HCT116 (cell line): ENCODE measurements around the gene BCL6. TPM values are rescaled to one million over a fixed set of nuclear protein-coding genes. Genes with fewer than 3 reads are reported as not detected.

Experiments used
- ATAC-seq: fragments of 200-7000 bp; cut with Tn5 transposase; 2 replicates; pipeline ENCODE4 v1.9.1; 2020; ENCODE audit warnings: mild to moderate bottlenecking, moderate library complexity
- BruUV-seq: library from RNA; stranded (reverse); fragments of 400-500 nt; replicated peaks from 2 replicates; lab custom pipeline; 2021; lab: Mats Ljungman, UMichigan
- CTCF ChIA-PET: fragments of 300-600 bp; sonication (Branson Sonifier 250); formaldehyde crosslinking; loops from one replicate; lab custom pipeline; 2021; ENCODE audit warnings: antibody characterized with exemption; lab: Charles Lee
- POLR2A ChIA-PET: fragments of 300-600, 350-600 bp; sonication (Branson Sonifier 250); formaldehyde crosslinking; loops from one replicate; lab custom pipeline; 2021; ENCODE audit warnings: antibody characterized with exemption; lab: Charles Lee
- RAD21 ChIA-PET, 2 experiments: fragments of 300-600 bp; sonication (Branson Sonifier 250); formaldehyde crosslinking; loops; one replicate each; lab custom pipeline; 2023; ENCODE audit warnings: low total read pairs in 2 of 2; ENCODE audit not compliant: uncharacterized antibody in 2 of 2, unreplicated experiment in 2 of 2, low non-redundant PET in 1 of 2; lab: Charles Lee
- DNase-seq: peaks from one replicate; pipeline ENCODE4 v3.0.0-alpha.2; 2010; ENCODE audit warnings: low read depth, low spot score
- H2AFZ ChIP-seq: fragments of 200-600 bp; shearing (Covaris generic), sonication (generic); 2 replicates; pipeline ENCODE4 v1.6.1; 2017; ENCODE audit warnings: low read depth, mixed run types, mixed read lengths, antibody characterized with exemption, low read length; ENCODE audit not compliant: poor library complexity, severe bottlenecking
- H3K27ac ChIP-seq: 2 replicates; pipeline ENCODE4 v1.5.1; 2012; ENCODE audit warnings: low read depth, low read length
- H3K27me3 ChIP-seq: fragments of 200-600 bp; sonication (generic); 2 replicates; pipeline ENCODE4 v1.6.1; 2016; ENCODE audit warnings: mixed run types, low read length, mixed read lengths; ENCODE audit not compliant: insufficient read depth
- H3K36me3 ChIP-seq, 2 experiments: fragments of 200-500 bp in 1 of 2; fragments of 200-600 bp in 1 of 2; sonication (Bioruptor generic) in 1 of 2; sonication (generic) in 1 of 2; 2 replicates each; pipeline versions ENCODE4 v1.5.1 to v1.6.1; 2014 to 2016; ENCODE audit warnings: low read length in 2 of 2, inconsistent platforms in 1 of 2, mixed read lengths in 1 of 2, mixed run types in 1 of 2; ENCODE audit not compliant: insufficient read depth in 2 of 2, control insufficient read depth in 1 of 2
- H3K4me1 ChIP-seq, 2 experiments: fragments of 200-600 bp in 1 of 2; sonication (generic) in 1 of 2; 2 replicates each; pipeline versions ENCODE4 v1.5.1 to v1.6.1; 2012 to 2017; ENCODE audit warnings: low read length in 2 of 2, inconsistent platforms in 1 of 2, mild to moderate bottlenecking in 1 of 2, mixed read lengths in 1 of 2, mixed run types in 1 of 2, moderate library complexity in 1 of 2; ENCODE audit not compliant: insufficient read depth in 2 of 2, control insufficient read depth in 1 of 2
- H3K4me2 ChIP-seq: fragments of 200-600 bp; sonication (generic); 2 replicates; pipeline ENCODE4 v1.6.1; 2017; ENCODE audit warnings: mixed run types, low read length, mixed read lengths
- H3K4me3 ChIP-seq, 2 experiments: fragments of 200-600 bp in 1 of 2; sonication (generic) in 1 of 2; replicated peaks in 1 of 2; 2 replicates each; pipeline ENCODE4 v1.5.1; 2011 to 2016; ENCODE audit warnings: low read length in 2 of 2, control low read depth in 1 of 2, low read depth in 1 of 2, mild to moderate bottlenecking in 1 of 2, mixed read lengths in 1 of 2, mixed run types in 1 of 2
- H3K79me2 ChIP-seq: fragments of 200-600 bp; sonication (generic); 2 replicates; pipeline ENCODE4 v1.6.1; 2017; ENCODE audit warnings: mild to moderate bottlenecking, mixed run types, low read length, moderate library complexity, mixed read lengths; ENCODE audit not compliant: insufficient read depth
- H3K9ac ChIP-seq: fragments of 200-600 bp; sonication (generic); 2 replicates; pipeline ENCODE4 v1.6.1; 2016; ENCODE audit warnings: low read length, mixed read lengths
- H3K9me2 ChIP-seq: fragments of 200-600 bp; sonication (generic), shearing (Covaris generic); 2 replicates; pipeline ENCODE4 v1.6.1; 2017; ENCODE audit warnings: mixed run types, mild to moderate bottlenecking, moderate library complexity; ENCODE audit not compliant: insufficient read depth
- H3K9me3 ChIP-seq, 2 experiments: fragments of 200-500 bp in 1 of 2; fragments of 200-600 bp in 1 of 2; sonication (Bioruptor generic) in 1 of 2; sonication (generic) in 1 of 2; 2 replicates each; pipeline ENCODE4 v1.6.1; 2014 to 2017; ENCODE audit warnings: low read length in 2 of 2, mixed read lengths in 2 of 2, inconsistent platforms in 1 of 2, low read depth in 1 of 2, mild to moderate bottlenecking in 1 of 2, mixed run types in 1 of 2, moderate library complexity in 1 of 2; ENCODE audit not compliant: control insufficient read depth in 1 of 2, insufficient read depth in 1 of 2
- H4K20me1 ChIP-seq: fragments of 200-600 bp; sonication (generic), shearing (Covaris generic); 2 replicates; pipeline ENCODE4 v1.6.1; 2017; ENCODE audit warnings: mixed run types, mild to moderate bottlenecking, moderate library complexity; ENCODE audit not compliant: insufficient read depth
- FOSL1 ChIP-seq: IDR thresholded peaks from 2 replicates; pipeline ENCODE4 v1.6.1; 2012; ENCODE audit warnings: low read depth
- POLR2AphosphoS5 ChIP-seq: IDR thresholded peaks from 2 replicates; pipeline ENCODE4 v1.6.1; 2011; ENCODE audit warnings: mild to moderate bottlenecking, low read depth, low read length, moderate library complexity
- SIN3A ChIP-seq: IDR thresholded peaks from 2 replicates; pipeline ENCODE4 v1.6.1; 2012; ENCODE audit warnings: low read depth
- intact Hi-C: fragments of 100-400 bp; cut with micrococcal nuclease; formaldehyde crosslinking; loops from 2 replicates; pipeline ENCODE4 v1.10.0; 2022
- total RNA-seq: library from RNA; stranded (reverse); gene quantifications from one replicate; pipeline ENCODE4 v1.2.1, GENCODE V29; 2021; ENCODE audit not compliant: unreplicated experiment

BCL6 gene
- total RNA-seq, 1 experiment from 2014 or later, result 17.5 TPM

GRCh38 chr3:187769771-187770170 lies 24.5 kb upstream of the BCL6 start:
- RAD21 ChIA-PET, result no interaction called here
- no peaks in the 10 kb centered on the region for H3K36me3 ChIP-seq
- CTCF ChIA-PET, result no interaction called here

GRCh38 chr3:187767266-187768012 lies 22.2 kb upstream of the BCL6 start:
- Histone ChIP-seq H2AFZ (no peak overlapping the region), H3K4me1 (no peaks in the 10 kb centered on the region), H3K9me3 (no peaks in the 10 kb centered on the region), H3K4me3 (no peak overlapping the region), H3K4me2 (no peak overlapping the region), H3K36me3 (no peaks in the 10 kb centered on the region), H4K20me1 (no peaks in the 10 kb centered on the region), H3K27ac (no peak overlapping the region), H3K27me3 (no peaks in the 10 kb centered on the region), H3K79me2 (no peaks in the 10 kb centered on the region), H3K9me2 (no peaks in the 10 kb centered on the region), H3K9ac (no peak overlapping the region)
- intact Hi-C loops, result no loop called here
- TF ChIP-seq SIN3A (no peak), FOSL1 (no peak)
- POLR2A ChIA-PET, result no interaction called here
- RAD21 ChIA-PET, result no interaction called here
- CTCF ChIA-PET, result no interaction called here
- ATAC-seq, result no peak
- no TSS peak for BruUV-seq
- no peak for DNase-seq

More at GRCh38 chr3:187769771-187770170, 24.5 kb upstream of the BCL6 start:
- Histone ChIP-seq H3K27me3 (no peaks in the 10 kb centered on the region), H3K4me3 (no peak overlapping the region), H3K9me2 (no peaks in the 10 kb centered on the region), H3K79me2 (no peaks in the 10 kb centered on the region), H3K4me2 (no peak overlapping the region), H3K4me1 (no peaks in the 10 kb centered on the region), H3K9ac (no peak overlapping the region), H3K9me3 (no peaks in the 10 kb centered on the region), H2AFZ (no peak overlapping the region), H3K27ac (no peak overlapping the region), H4K20me1 (no peaks in the 10 kb centered on the region)
- DNase-seq, result no peak
- no TSS peak for BruUV-seq
- POLR2A ChIA-PET, result no interaction called here
- intact Hi-C loops, result no loop called here
- TF ChIP-seq POLR2AphosphoS5, result no peak
- no peak for ATAC-seq
